Ishikawa (cell line): ENCODE data around the gene BTBD8.

Experiments used
- CEBPB ChIP-seq: IDR thresholded peaks from 2 replicates; pipeline ENCODE4 v1.6.1; 2012
- CREB1 ChIP-seq: IDR thresholded peaks from 2 replicates; pipeline ENCODE4 v1.6.1; 2012; ENCODE audit warnings: low read depth
- EGR1 ChIP-seq: IDR thresholded peaks from 2 replicates; pipeline ENCODE4 v1.6.1; 2012
- EP300 ChIP-seq: IDR thresholded peaks from 2 replicates; pipeline ENCODE4 v1.6.1; 2012; ENCODE audit warnings: borderline replicate concordance
- FOXM1 ChIP-seq: IDR thresholded peaks from 2 replicates; pipeline ENCODE4 v1.6.1; 2012; ENCODE audit warnings: low read depth, borderline replicate concordance
- NFIC ChIP-seq: IDR thresholded peaks from 2 replicates; pipeline ENCODE4 v1.6.1; 2012
- RAD21 ChIP-seq: IDR thresholded peaks from 2 replicates; pipeline ENCODE4 v1.6.1; 2012; ENCODE audit warnings: low read depth
- TAF1 ChIP-seq: IDR thresholded peaks from 2 replicates; pipeline ENCODE4 v1.6.1; 2012; ENCODE audit warnings: low read depth, mild to moderate bottlenecking
- TCF12 ChIP-seq: IDR thresholded peaks from 2 replicates; pipeline ENCODE4 v1.6.1; 2012; ENCODE audit warnings: low read depth
- TEAD4 ChIP-seq: IDR thresholded peaks from 2 replicates; pipeline ENCODE4 v1.6.1; 2012
- YY1 ChIP-seq: IDR thresholded peaks from 2 replicates; pipeline ENCODE4 v1.6.1; 2012; ENCODE audit warnings: low read depth
- ZBTB7A ChIP-seq: IDR thresholded peaks from 2 replicates; pipeline ENCODE4 v1.6.1; 2012; ENCODE audit warnings: low read depth
- TF ChIP-seq, protein P1 (sequence below): IDR thresholded peaks from 2 replicates; pipeline ENCODE4 v1.6.1; 2012
- TF ChIP-seq, protein P2 (sequence below): IDR thresholded peaks from 2 replicates; pipeline ENCODE4 v1.6.1; 2012; ENCODE audit warnings: low read depth, mild to moderate bottlenecking
- TF ChIP-seq, protein P3 (sequence below): IDR thresholded peaks from 2 replicates; pipeline ENCODE4 v1.6.1; 2012

The BTBD8 gene

DNA sequence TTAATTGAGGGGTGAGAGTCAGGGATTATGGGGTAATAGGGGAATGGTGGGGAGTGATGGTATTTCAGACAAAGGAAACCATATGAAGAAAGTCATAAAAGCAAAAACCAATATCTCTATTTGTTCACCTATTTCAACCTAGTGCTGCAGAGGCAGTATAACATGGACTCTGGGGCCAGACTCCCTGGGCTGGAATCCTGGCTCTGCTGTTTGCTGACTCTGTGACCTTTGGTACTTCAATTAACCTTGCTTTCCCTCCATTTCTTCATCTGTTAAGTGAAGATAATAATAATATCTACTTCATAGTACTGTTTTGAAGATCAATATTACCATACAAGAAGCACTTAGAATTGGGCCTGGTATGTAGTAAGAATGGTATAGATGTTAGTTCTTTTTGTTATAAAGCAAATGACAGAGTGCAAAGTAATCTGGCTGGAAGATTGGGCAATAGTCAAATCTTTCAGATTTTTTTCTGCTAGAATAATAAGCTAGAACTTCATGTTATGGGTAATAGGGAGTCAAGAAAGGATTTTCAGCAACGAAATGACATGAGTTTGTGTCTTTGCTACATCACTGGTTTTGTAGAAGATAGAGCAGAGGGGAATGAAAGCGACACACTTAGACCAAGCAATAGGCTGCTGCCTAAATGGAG, 41.3 kb upstream of the BTBD8 start:
- TF ChIP-seq EGR1 (no peak), NFIC (no peak), TEAD4 (no peak), TAF1 (no peak), ZBTB7A (no peak), FOXM1 (no peak), CEBPB (no peak), YY1 (no peak), EP300 (no peak), TCF12 (no peak), CREB1 (no peak)
- TF ChIP-seq, protein P1, sequence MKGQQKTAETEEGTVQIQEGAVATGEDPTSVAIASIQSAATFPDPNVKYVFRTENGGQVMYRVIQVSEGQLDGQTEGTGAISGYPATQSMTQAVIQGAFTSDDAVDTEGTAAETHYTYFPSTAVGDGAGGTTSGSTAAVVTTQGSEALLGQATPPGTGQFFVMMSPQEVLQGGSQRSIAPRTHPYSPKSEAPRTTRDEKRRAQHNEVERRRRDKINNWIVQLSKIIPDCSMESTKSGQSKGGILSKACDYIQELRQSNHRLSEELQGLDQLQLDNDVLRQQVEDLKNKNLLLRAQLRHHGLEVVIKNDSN, result no peak
- TF ChIP-seq, protein P2, sequence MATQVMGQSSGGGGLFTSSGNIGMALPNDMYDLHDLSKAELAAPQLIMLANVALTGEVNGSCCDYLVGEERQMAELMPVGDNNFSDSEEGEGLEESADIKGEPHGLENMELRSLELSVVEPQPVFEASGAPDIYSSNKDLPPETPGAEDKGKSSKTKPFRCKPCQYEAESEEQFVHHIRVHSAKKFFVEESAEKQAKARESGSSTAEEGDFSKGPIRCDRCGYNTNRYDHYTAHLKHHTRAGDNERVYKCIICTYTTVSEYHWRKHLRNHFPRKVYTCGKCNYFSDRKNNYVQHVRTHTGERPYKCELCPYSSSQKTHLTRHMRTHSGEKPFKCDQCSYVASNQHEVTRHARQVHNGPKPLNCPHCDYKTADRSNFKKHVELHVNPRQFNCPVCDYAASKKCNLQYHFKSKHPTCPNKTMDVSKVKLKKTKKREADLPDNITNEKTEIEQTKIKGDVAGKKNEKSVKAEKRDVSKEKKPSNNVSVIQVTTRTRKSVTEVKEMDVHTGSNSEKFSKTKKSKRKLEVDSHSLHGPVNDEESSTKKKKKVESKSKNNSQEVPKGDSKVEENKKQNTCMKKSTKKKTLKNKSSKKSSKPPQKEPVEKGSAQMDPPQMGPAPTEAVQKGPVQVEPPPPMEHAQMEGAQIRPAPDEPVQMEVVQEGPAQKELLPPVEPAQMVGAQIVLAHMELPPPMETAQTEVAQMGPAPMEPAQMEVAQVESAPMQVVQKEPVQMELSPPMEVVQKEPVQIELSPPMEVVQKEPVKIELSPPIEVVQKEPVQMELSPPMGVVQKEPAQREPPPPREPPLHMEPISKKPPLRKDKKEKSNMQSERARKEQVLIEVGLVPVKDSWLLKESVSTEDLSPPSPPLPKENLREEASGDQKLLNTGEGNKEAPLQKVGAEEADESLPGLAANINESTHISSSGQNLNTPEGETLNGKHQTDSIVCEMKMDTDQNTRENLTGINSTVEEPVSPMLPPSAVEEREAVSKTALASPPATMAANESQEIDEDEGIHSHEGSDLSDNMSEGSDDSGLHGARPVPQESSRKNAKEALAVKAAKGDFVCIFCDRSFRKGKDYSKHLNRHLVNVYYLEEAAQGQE, result no peak
- TF ChIP-seq, protein P3, sequence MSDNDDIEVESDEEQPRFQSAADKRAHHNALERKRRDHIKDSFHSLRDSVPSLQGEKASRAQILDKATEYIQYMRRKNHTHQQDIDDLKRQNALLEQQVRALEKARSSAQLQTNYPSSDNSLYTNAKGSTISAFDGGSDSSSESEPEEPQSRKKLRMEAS, result no peak

DNA sequence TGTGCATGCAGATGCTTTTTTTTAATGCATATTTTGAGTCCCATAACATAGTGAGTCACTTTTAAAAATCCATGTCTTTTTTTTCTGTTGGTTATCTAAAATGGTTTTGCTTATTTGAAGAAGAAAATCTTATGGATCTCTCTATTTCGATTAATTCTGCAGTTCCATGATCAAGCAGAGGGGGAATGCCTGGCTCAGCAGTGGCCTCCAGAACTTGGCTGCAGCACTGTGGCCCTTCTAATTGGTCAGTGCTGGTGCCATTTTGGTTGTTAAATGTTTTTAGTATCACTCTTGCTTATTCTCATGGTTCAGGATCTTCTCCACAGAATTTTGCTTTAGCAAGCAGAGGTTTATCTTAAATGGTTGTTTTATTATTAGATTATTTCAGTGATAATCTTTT, 39.2 kb upstream of the BTBD8 start:
- TF ChIP-seq TCF12 (no peak), EGR1 (no peak), TEAD4 (no peak), NFIC (no peak), TAF1 (no peak)

DNA sequence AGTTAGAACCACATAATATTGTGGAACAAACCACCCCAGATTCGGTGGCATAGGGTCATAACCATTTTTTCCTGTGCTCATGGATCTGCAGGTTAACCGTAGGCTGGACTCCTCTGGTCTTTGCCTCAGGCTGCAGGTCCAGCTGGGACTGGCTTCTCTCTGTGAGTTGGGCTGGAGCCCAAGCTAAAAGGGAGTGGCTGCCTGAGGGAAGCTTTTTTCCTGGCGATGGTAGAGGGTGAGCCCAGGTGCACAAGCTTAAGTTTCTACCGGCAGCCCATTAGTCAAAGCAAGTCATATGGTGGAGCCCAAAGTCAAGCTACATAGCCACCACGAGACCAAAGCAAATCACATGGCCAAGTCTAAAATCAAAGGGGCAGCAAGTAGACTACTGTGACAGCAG, 36.5 kb upstream of the BTBD8 start:
- TF ChIP-seq, protein P1, result no peak
- TF ChIP-seq NFIC, result no peak
- TF ChIP-seq, protein P3, result no peak
- TF ChIP-seq YY1, result no peak
- TF ChIP-seq CREB1, result no peak
- TF ChIP-seq FOXM1, result no peak
- TF ChIP-seq, protein P2, result no peak
- no peak for TF ChIP-seq CEBPB
- no peak for TF ChIP-seq TEAD4
- TF ChIP-seq TAF1, result no peak
- no peak for TF ChIP-seq EP300
- no peak for TF ChIP-seq RAD21
- no peak for TF ChIP-seq TCF12
- TF ChIP-seq ZBTB7A, result no peak
- no peak for TF ChIP-seq EGR1

DNA sequence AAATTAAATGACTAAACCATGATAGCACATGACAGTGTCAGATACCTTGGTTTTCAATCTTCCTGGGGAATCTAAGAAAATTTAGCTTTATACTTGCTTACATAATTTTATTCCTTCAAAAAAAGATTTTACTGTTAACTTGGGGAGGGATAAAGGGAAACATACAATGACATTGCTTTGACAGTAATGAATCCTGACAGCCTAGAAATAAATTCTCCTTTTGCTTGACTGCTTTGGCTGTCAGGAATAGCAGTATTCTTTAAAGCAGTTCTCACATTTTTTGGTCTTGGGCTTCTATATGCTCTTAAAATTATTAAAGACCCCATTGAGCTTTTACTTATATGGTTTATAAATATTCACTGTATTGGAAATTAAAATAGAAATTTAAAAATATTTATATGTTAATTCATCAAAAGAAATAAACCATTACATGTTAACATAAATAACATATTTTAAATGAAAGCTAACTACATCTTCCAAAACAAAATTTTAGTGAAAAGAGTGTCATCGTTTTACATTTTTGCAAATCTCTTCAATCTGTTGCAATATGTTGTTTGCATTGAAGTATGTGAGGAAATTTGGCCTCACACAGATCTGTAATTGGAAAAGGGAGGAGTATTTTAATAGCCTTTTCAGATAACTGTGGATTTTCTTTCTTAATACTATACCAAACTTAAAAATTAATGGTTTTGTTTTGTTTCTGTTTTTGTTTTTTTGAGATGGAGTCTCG, 34.2 kb upstream of the BTBD8 start:
- no peak for TF ChIP-seq CEBPB
- no peak for TF ChIP-seq ZBTB7A
- TF ChIP-seq FOXM1, result no peak
- no peak for TF ChIP-seq YY1
- no peak for TF ChIP-seq EP300
- TF ChIP-seq, protein P2, result no peak
- no peak for TF ChIP-seq CREB1
- TF ChIP-seq TAF1, result no peak
- TF ChIP-seq, protein P3, result no peak
- TF ChIP-seq NFIC, result no peak
- TF ChIP-seq EGR1, result no peak
- TF ChIP-seq, protein P1, result no peak
- no peak for TF ChIP-seq TEAD4
- TF ChIP-seq TCF12, result no peak
- no peak for TF ChIP-seq RAD21
